Measurements from ENCODE around the gene ESYT2.
A peak's percentile ranks its signal among the peaks of the same experiment; 100 is the strongest.

The ESYT2 gene

GRCh38 chr7:158825628-158826289, 3.5 kb downstream of the ESYT2 start:
- no peak for DNase-seq

GRCh38 chr7:158824028-158824427, 5.3 kb downstream of the ESYT2 start:
- DNase-seq: peak; percentile 56

GRCh38 chr7:158821171-158822031, 7.9 kb downstream of the ESYT2 start:
- DNase-seq: no peak

GRCh38 chr7:158820656-158821055, 8.7 kb downstream of the ESYT2 start:
- DNase-seq: no peak

GRCh38 chr7:158819571-158820203, 9.6 kb downstream of the ESYT2 start:
- DNase-seq: no peak

- peak; percentile 60 for DNase-seq
These were observed 10.7 kb downstream of the ESYT2 start for GRCh38 chr7:158818325-158819213.

- DNase-seq: no peak
These were observed 12.3 kb downstream of the ESYT2 start for GRCh38 chr7:158816995-158817394.

- DNase-seq: no peak
These were observed 13.0 kb downstream of the ESYT2 start for GRCh38 chr7:158816271-158816670.

- DNase-seq: no peak
These were observed 13.5 kb downstream of the ESYT2 start for GRCh38 chr7:158815800-158816128.

- no peak for DNase-seq
These were observed 14.1 kb downstream of the ESYT2 start for GRCh38 chr7:158815083-158815799.

GRCh38 chr7:158814637-158815036, 14.7 kb downstream of the ESYT2 start:
- peak; percentile 44 for DNase-seq

GRCh38 chr7:158812684-158813083, 16.6 kb downstream of the ESYT2 start:
- DNase-seq: peak; percentile 69

- DNase-seq: no peak
These were observed 17.4 kb downstream of the ESYT2 start for GRCh38 chr7:158811894-158812293.

- DNase-seq: peak; percentile 20
These were observed 17.8 kb downstream of the ESYT2 start for GRCh38 chr7:158811461-158811860.

- no peak for DNase-seq
These were observed 18.5 kb downstream of the ESYT2 start for GRCh38 chr7:158810846-158811245.

GRCh38 chr7:158809596-158809995, 19.7 kb downstream of the ESYT2 start:
- no peak for DNase-seq

GRCh38 chr7:158808126-158808525, 21.2 kb downstream of the ESYT2 start:
- no peak for DNase-seq

GRCh38 chr7:158805937-158806336, 23.4 kb downstream of the ESYT2 start:
- DNase-seq: no peak

- DNase-seq: no peak
These were observed 23.9 kb downstream of the ESYT2 start for GRCh38 chr7:158805414-158805813.

- DNase-seq: no peak
These were observed 25.0 kb downstream of the ESYT2 start for GRCh38 chr7:158804335-158804734.

GRCh38 chr7:158803367-158803969, 25.8 kb downstream of the ESYT2 start:
- no peak for DNase-seq
